Stimulated activated naive B cell treated with anti-CD40 and anti-IgM and Interleukin-4, amounts not matched to agents 10 μg/mL and 1 μg/mL and 100 μg/mL, for 72 hours (primary cell): ENCODE results near the gene GNA15.

Source experiments
- ATAC-seq, 2 donors: fragments of 150-1000 bp; cut with Tn5 transposase; replicated peaks; 2 replicates each; pipeline ENCODE4 v1.10.0; 2021; ENCODE audit warnings: moderate library complexity in 1 of 2
- DNase-seq: peaks from one replicate; pipeline ENCODE4 v3.0.0; 2021
- H3K27ac Mint-ChIP-seq: one replicate; pipeline ENCODE4 v1.8.0; 2022; ENCODE audit warnings: mild to moderate bottlenecking, mixed read lengths
- H3K27me3 Mint-ChIP-seq, 2 donors: one replicate each; pipeline ENCODE4 v1.8.0; 2022; ENCODE audit warnings: mixed read lengths in 2 of 2
- H3K36me3 Mint-ChIP-seq, 2 donors: one replicate each; pipeline ENCODE4 v1.8.0; 2022; ENCODE audit warnings: mixed read lengths in 2 of 2, mild to moderate bottlenecking in 1 of 2
- H3K4me1 Mint-ChIP-seq, 2 donors: one replicate each; pipeline ENCODE4 v1.8.0; 2022; ENCODE audit warnings: mixed read lengths in 2 of 2, mild to moderate bottlenecking in 1 of 2
- H3K4me3 Mint-ChIP-seq, 2 donors: one replicate each; pipeline ENCODE4 v1.8.0; 2022; ENCODE audit warnings: mild to moderate bottlenecking in 2 of 2, mixed read lengths in 2 of 2, moderate library complexity in 1 of 2
- H3K9me3 Mint-ChIP-seq, 2 donors: one replicate each; pipeline ENCODE4 v1.8.0; 2022; ENCODE audit warnings: mixed read lengths in 2 of 2, mild to moderate bottlenecking in 1 of 2

GNA15 gene

GRCh38 chr19:3176715-3177501 lies 41.1 kb downstream of the GNA15 start:
- Mint-ChIP-seq H3K4me3 (peak overlapping the region; percentile 68 to 76), H3K27me3 (no peaks in the 10 kb centered on the region), H3K4me1 (peaks cover 37 to 47% of the 10 kb centered on the region in 2 donors), H3K27ac (peak overlapping the region; percentile 89), H3K9me3 (no peaks in the 10 kb centered on the region), H3K36me3 (peaks cover 17 to 28% of the 10 kb centered on the region in 2 donors)
- DNase-seq (no peak), ATAC-seq (no peak)

GRCh38 chr19:3178377-3178972 lies 42.6 kb downstream of the GNA15 start, which contains the start of gene S1PR4:
TSS of gene S1PR4 (plus strand) at chr19:3178769. CDS start at chr19:3178793, 24 bp downstream.
- peaks cover 28 to 46% of the 10 kb centered on the region in 2 donors for H3K4me1 Mint-ChIP-seq
- peak; percentile 48 to 51 for ATAC-seq
- H3K9me3 Mint-ChIP-seq: no peaks in the 10 kb centered on the region
- H3K27ac Mint-ChIP-seq: peak within 1 kb of the TSS; percentile 98
- H3K27me3 Mint-ChIP-seq: no peaks in the 10 kb centered on the region
- peak within 1 kb of the TSS; percentile 96 for H3K4me3 Mint-ChIP-seq
- peaks cover 17 to 28% of the 10 kb centered on the region in 2 donors for H3K36me3 Mint-ChIP-seq
- DNase-seq: peak; percentile 68

GRCh38 chr19:3178973-3179738 lies 43.3 kb downstream of the GNA15 start:
- ATAC-seq (peak; percentile 7 to 10), DNase-seq (peak; percentile 40)
- H3K4me1 Mint-ChIP-seq: peaks cover 33 to 53% of the 10 kb centered on the region in 2 donors
- peaks cover 19 to 32% of the 10 kb centered on the region in 2 donors for H3K36me3 Mint-ChIP-seq
- peak overlapping the region; percentile 98 for H3K27ac Mint-ChIP-seq
- peak overlapping the region; percentile 96 for H3K4me3 Mint-ChIP-seq
- no peaks in the 10 kb centered on the region for H3K9me3 Mint-ChIP-seq
- H3K27me3 Mint-ChIP-seq: no peaks in the 10 kb centered on the region

GRCh38 chr19:3179739-3180293 lies 44.0 kb downstream of the GNA15 start:
- H3K27me3 Mint-ChIP-seq: no peaks in the 10 kb centered on the region
- H3K9me3 Mint-ChIP-seq: no peaks in the 10 kb centered on the region
- ATAC-seq (peak; percentile 53 to 54), DNase-seq (no peak)
- peak overlapping the region; percentile 96 for H3K4me3 Mint-ChIP-seq
- H3K27ac Mint-ChIP-seq: peak overlapping the region; percentile 98
- peaks cover 40 to 59% of the 10 kb centered on the region in 2 donors for H3K4me1 Mint-ChIP-seq
- peaks cover 24 to 34% of the 10 kb centered on the region in 2 donors for H3K36me3 Mint-ChIP-seq

- Mint-ChIP-seq H3K27ac (peak overlapping the region; percentile 85), H3K4me1 (peaks cover 49 to 73% of the 10 kb centered on the region in 2 donors), H3K9me3 (no peaks in the 10 kb centered on the region), H3K4me3 (peak overlapping the region; percentile 47 to 59), H3K36me3 (peaks cover 29 to 39% of the 10 kb centered on the region in 2 donors), H3K27me3 (no peaks in the 10 kb centered on the region)
- no peak for ATAC-seq
- no peak for DNase-seq
These were observed 48.1 kb downstream of the GNA15 start for GRCh38 chr19:3183721-3184641.

- H3K27ac Mint-ChIP-seq: peak overlapping the region; percentile 98
- H3K27me3 Mint-ChIP-seq: no peaks in the 10 kb centered on the region
- H3K4me1 Mint-ChIP-seq: peaks cover 43 to 73% of the 10 kb centered on the region in 2 donors
- DNase-seq: no peak
- peak; percentile 37 to 38 for ATAC-seq
- H3K9me3 Mint-ChIP-seq: no peaks in the 10 kb centered on the region
- H3K4me3 Mint-ChIP-seq: peak overlapping the region; percentile 96 to 99
- H3K36me3 Mint-ChIP-seq: peaks cover 29 to 35% of the 10 kb centered on the region in 2 donors
These were observed 49.1 kb downstream of the GNA15 start for GRCh38 chr19:3184847-3185460.

GRCh38 chr19:3185461-3186159 lies 49.8 kb downstream of the GNA15 start, which contains the start of gene NCLN:
TSS of gene NCLN (plus strand) at chr19:3185930. CDS start at chr19:3186031, 101 bp downstream.
- Mint-ChIP-seq H3K27me3 (no peaks in the 10 kb centered on the region), H3K27ac (peak within 1 kb of the TSS; percentile 98), H3K4me3 (peak within 1 kb of the TSS; percentile 96 to 99), H3K36me3 (peaks cover 29 to 30% of the 10 kb centered on the region in 2 donors), H3K4me1 (peaks cover 37 to 67% of the 10 kb centered on the region in 2 donors), H3K9me3 (no peaks in the 10 kb centered on the region)
- peak; percentile 86 to 90 for ATAC-seq
- DNase-seq: peak; percentile 91

- ATAC-seq (peak in 1 of 2 donors; percentile 1), DNase-seq (no peak)
- Mint-ChIP-seq H3K36me3 (peaks cover 28 to 31% of the 10 kb centered on the region in 2 donors), H3K27ac (peak overlapping the region; percentile 86), H3K4me1 (peaks cover 40 to 67% of the 10 kb centered on the region in 2 donors), H3K9me3 (no peaks in the 10 kb centered on the region), H3K27me3 (no peaks in the 10 kb centered on the region), H3K4me3 (peak overlapping the region; percentile 96 to 99)
These were observed 50.4 kb downstream of the GNA15 start for GRCh38 chr19:3186160-3186688.

GRCh38 chr19:3186891-3187661 lies 51.2 kb downstream of the GNA15 start:
- no peaks in the 10 kb centered on the region for H3K9me3 Mint-ChIP-seq
- H3K27ac Mint-ChIP-seq: peak overlapping the region; percentile 86
- peaks cover 28 to 31% of the 10 kb centered on the region in 2 donors for H3K36me3 Mint-ChIP-seq
- ATAC-seq (no peak), DNase-seq (no peak)
- H3K27me3 Mint-ChIP-seq: no peaks in the 10 kb centered on the region
- peak overlapping the region; percentile 96 to 99 for H3K4me3 Mint-ChIP-seq
- peaks cover 38 to 66% of the 10 kb centered on the region in 2 donors for H3K4me1 Mint-ChIP-seq

- Mint-ChIP-seq H3K4me3 (peak overlapping the region; percentile 96 to 99), H3K36me3 (peaks cover 28 to 38% of the 10 kb centered on the region in 2 donors), H3K4me1 (peaks cover 40 to 64% of the 10 kb centered on the region in 2 donors), H3K27me3 (no peaks in the 10 kb centered on the region), H3K27ac (peak overlapping the region; percentile 85), H3K9me3 (no peaks in the 10 kb centered on the region)
- DNase-seq (no peak), ATAC-seq (no peak)
These were observed 52.1 kb downstream of the GNA15 start for GRCh38 chr19:3187662-3188511.
